Loucy (cell line): ENCODE data around the gene TENM4.

ENCODE experiments used
- H2AFZ ChIP-seq: fragments of 200-600 bp; sonication (generic); 2 replicates; pipeline ENCODE4 v1.6.0; 2016; ENCODE audit warnings: antibody characterized with exemption, mild to moderate bottlenecking, low read length, moderate library complexity
- H3F3A ChIP-seq: fragments of 200-600 bp; 2 replicates; pipeline ENCODE4 v1.6.0; 2016; ENCODE audit warnings: antibody characterized with exemption, low read depth, mild to moderate bottlenecking
- H3K27me3 ChIP-seq: fragments of 200-600 bp; sonication (generic); 2 replicates; pipeline ENCODE4 v1.6.1; 2014; ENCODE audit warnings: low read length, mild to moderate bottlenecking; ENCODE audit not compliant: insufficient read depth, poor library complexity, severe bottlenecking
- H3K36me3 ChIP-seq: fragments of 200-600 bp; sonication (generic); 2 replicates; pipeline ENCODE4 v1.6.1; 2016; ENCODE audit warnings: low read length; ENCODE audit not compliant: insufficient read depth
- H3K4me1 ChIP-seq: fragments of 200-600 bp; sonication (generic); 2 replicates; pipeline ENCODE4 v1.5.1; 2014; ENCODE audit warnings: low read length, mild to moderate bottlenecking; ENCODE audit not compliant: insufficient read depth, poor library complexity, severe bottlenecking
- H3K4me2 ChIP-seq: fragments of 200-600 bp; sonication (generic); 2 replicates; pipeline ENCODE4 v1.6.0; 2014; ENCODE audit warnings: antibody characterized with exemption, low read length, low read depth, mild to moderate bottlenecking; ENCODE audit not compliant: poor library complexity, severe bottlenecking
- H3K4me3 ChIP-seq: fragments of 200-600 bp; sonication (generic); 2 replicates; pipeline ENCODE4 v1.5.1; 2014; ENCODE audit warnings: low read length, mild to moderate bottlenecking, mixed read lengths; ENCODE audit not compliant: poor library complexity, severe bottlenecking
- H3K79me2 ChIP-seq: fragments of 200-600 bp; sonication (generic); 2 replicates; pipeline ENCODE4 v1.6.1; 2014; ENCODE audit warnings: low read length; ENCODE audit not compliant: insufficient read depth
- H3K9ac ChIP-seq: fragments of 200-600 bp; sonication (generic); 2 replicates; pipeline ENCODE4 v1.6.0; 2014; ENCODE audit warnings: mild to moderate bottlenecking, low read depth, low read length, moderate library complexity; ENCODE audit not compliant: poor library complexity, severe bottlenecking
- H3K9me2 ChIP-seq: fragments of 200-600 bp; sonication (generic); replicated peaks from 2 replicates; pipeline ENCODE4 v1.6.1; 2016; ENCODE audit warnings: low read depth, low read length, mixed read lengths
- H3K9me3 ChIP-seq: fragments of 200-600 bp; sonication (generic); 2 replicates; pipeline ENCODE4 v1.6.1; 2014; ENCODE audit warnings: mild to moderate bottlenecking, antibody characterized with exemption, low read length, low read depth; ENCODE audit not compliant: insufficient read depth
- H4K20me1 ChIP-seq: fragments of 200-600 bp; sonication (generic); 2 replicates; pipeline ENCODE4 v1.6.0; 2014; ENCODE audit warnings: antibody characterized with exemption, low read length, mild to moderate bottlenecking; ENCODE audit not compliant: insufficient read depth, poor library complexity, severe bottlenecking
- EZH2phosphoT487 ChIP-seq: fragments of 200-600 bp; IDR thresholded peaks from 2 replicates; pipeline ENCODE4 v1.6.1; 2018; ENCODE audit warnings: antibody characterized with exemption, mild to moderate bottlenecking, moderate library complexity, borderline replicate concordance
- TF ChIP-seq, protein P1 (sequence below): fragments of 200-600 bp; sonication (generic); conservative IDR thresholded peaks from 2 replicates; pipeline ENCODE4 v1.5.1; 2014; ENCODE audit warnings: mild to moderate bottlenecking, antibody characterized with exemption, low read length

TENM4 gene

DNA sequence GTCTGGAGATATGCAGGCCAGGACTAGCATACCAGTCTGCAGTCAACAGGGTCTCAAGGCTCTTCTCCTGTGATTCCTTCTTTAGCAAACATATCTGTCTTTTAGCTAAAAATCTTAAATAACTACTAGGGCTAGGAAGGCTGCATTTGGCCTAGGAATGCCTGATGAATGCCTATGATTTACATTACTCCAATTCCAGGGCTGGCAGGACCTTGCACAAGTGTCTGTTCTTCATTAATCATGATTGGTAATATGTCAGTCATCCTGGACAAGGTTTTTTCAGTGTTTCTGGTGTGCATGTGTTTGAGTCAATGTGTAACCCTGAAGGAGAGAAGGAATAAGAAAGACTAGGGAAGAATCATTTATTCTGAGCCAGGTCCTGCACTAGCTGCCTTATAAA lies 585.7 kb downstream of the TENM4 start:
- Histone ChIP-seq H3K4me1 (no peaks in the 10 kb centered on the region), H3K27me3 (no peaks in the 10 kb centered on the region), H3F3A (no peaks in the 10 kb centered on the region), H3K9me3 (no peaks in the 10 kb centered on the region), H4K20me1 (no peaks in the 10 kb centered on the region), H3K9ac (no peak overlapping the region), H3K36me3 (no peaks in the 10 kb centered on the region), H2AFZ (no peak overlapping the region), H3K4me3 (no peak overlapping the region), H3K4me2 (no peak overlapping the region), H3K79me2 (no peaks in the 10 kb centered on the region), H3K9me2 (no peaks in the 10 kb centered on the region)
- TF ChIP-seq EZH2phosphoT487 = no peak
- TF ChIP-seq, protein P1, sequence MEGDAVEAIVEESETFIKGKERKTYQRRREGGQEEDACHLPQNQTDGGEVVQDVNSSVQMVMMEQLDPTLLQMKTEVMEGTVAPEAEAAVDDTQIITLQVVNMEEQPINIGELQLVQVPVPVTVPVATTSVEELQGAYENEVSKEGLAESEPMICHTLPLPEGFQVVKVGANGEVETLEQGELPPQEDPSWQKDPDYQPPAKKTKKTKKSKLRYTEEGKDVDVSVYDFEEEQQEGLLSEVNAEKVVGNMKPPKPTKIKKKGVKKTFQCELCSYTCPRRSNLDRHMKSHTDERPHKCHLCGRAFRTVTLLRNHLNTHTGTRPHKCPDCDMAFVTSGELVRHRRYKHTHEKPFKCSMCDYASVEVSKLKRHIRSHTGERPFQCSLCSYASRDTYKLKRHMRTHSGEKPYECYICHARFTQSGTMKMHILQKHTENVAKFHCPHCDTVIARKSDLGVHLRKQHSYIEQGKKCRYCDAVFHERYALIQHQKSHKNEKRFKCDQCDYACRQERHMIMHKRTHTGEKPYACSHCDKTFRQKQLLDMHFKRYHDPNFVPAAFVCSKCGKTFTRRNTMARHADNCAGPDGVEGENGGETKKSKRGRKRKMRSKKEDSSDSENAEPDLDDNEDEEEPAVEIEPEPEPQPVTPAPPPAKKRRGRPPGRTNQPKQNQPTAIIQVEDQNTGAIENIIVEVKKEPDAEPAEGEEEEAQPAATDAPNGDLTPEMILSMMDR = no peak

DNA sequence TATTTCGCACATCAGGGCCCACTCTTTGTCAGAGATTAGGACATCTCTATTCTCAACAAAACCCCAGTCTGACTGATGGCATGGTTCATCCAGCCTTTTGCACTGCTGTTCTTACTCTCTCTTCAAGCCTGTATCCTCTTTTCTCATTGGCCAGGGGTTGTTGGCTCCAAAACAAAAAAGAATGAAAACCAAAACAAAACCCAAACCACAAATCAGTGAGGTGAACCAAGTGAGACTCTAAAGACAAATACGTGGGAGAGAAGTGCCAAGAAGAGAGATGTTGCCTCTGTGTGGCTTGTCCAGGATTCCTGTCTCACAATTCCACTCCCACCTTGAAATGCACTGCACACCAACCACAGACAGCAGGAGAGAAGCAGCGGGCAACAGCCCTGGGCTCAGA lies 587.3 kb downstream of the TENM4 start:
- no peaks in the 10 kb centered on the region for H3K4me1 ChIP-seq
- H3K9me2 ChIP-seq = no peaks in the 10 kb centered on the region
- no peaks in the 10 kb centered on the region for H3F3A ChIP-seq
- no peaks in the 10 kb centered on the region for H3K27me3 ChIP-seq
- H4K20me1 ChIP-seq = no peaks in the 10 kb centered on the region
- no peak overlapping the region for H3K4me3 ChIP-seq
- H2AFZ ChIP-seq = no peak overlapping the region
- H3K79me2 ChIP-seq = no peaks in the 10 kb centered on the region
- no peak overlapping the region for H3K9ac ChIP-seq
- H3K36me3 ChIP-seq = no peaks in the 10 kb centered on the region
- TF ChIP-seq EZH2phosphoT487 = no peak
- TF ChIP-seq, protein P1 = no peak
- no peaks in the 10 kb centered on the region for H3K9me3 ChIP-seq
- no peak overlapping the region for H3K4me2 ChIP-seq

DNA sequence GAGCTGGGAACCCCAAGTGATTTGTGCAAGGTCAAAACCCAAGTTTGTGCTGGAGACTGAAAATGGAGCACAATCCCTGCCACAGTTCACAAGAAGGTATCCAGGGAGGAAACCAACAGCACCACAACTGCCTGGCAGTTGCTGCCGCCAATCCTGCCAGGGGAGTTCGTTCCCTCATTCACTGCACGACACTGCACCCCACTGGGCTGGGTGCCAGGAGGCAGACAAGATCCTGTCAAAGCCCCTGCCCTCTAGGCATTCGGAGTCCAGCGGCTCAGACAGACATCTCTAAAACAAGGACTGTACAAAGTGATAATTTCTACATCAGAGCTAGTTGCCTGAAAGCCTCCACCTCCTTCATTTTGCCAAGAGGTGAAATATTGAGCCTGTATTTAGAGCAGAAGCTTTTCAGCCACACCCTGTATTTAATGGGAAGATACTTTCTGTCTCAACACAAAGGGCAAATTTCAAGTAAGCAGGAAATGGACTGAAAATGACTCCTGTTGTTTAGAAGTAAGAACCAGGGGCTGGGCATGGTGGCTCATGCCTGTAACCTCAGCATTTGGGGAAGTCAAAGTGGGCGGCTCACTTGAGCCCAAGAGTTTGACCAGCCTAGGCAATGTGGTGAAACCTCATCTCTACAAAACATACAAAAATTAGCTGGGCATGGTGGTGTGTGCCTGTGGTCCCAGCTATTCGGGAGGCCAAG lies 588.8 kb downstream of the TENM4 start:
- no peak overlapping the region for H3K4me3 ChIP-seq
- H3K4me2 ChIP-seq = no peak overlapping the region
- no peak overlapping the region for H2AFZ ChIP-seq
- no peaks in the 10 kb centered on the region for H4K20me1 ChIP-seq
- H3K79me2 ChIP-seq = no peaks in the 10 kb centered on the region
- H3K4me1 ChIP-seq = no peaks in the 10 kb centered on the region
- no peak overlapping the region for H3K9ac ChIP-seq
- TF ChIP-seq EZH2phosphoT487 = no peak
- TF ChIP-seq, protein P1 = no peak
- H3K9me3 ChIP-seq = no peaks in the 10 kb centered on the region
- no peaks in the 10 kb centered on the region for H3K36me3 ChIP-seq
- no peaks in the 10 kb centered on the region for H3K27me3 ChIP-seq
- no peaks in the 10 kb centered on the region for H3K9me2 ChIP-seq
- H3F3A ChIP-seq = no peaks in the 10 kb centered on the region
